NB4 (cell line): ENCODE measurements around the gene PLAC8L1.

Source experiments
- DNase-seq: peaks from one replicate; pipeline ENCODE4 v3.0.0; 2010; ENCODE audit warnings: low read depth
- H3K4me3 ChIP-seq: one replicate; pipeline ENCODE4 v1.5.1; 2011; ENCODE audit warnings: mild to moderate bottlenecking, low read depth, low read length, moderate library complexity
- MYC ChIP-seq: IDR thresholded peaks from 2 replicates; pipeline ENCODE4 v1.6.1; 2011; ENCODE audit warnings: low read depth, low read length
- POLR2A ChIP-seq: IDR thresholded peaks from 2 replicates; pipeline ENCODE4 v1.6.1; 2011; ENCODE audit warnings: mild to moderate bottlenecking; ENCODE audit not compliant: insufficient read length; ENCODE audit errors: extremely low read depth
- TF ChIP-seq, protein P1 (sequence below): IDR thresholded peaks from 2 replicates; pipeline ENCODE4 v1.6.1; 2011; ENCODE audit warnings: low read depth, low read length
- TF ChIP-seq, protein P2 (sequence below): IDR thresholded peaks from one replicate; pipeline ENCODE4 v1.5.1; 2012; ENCODE audit warnings: low read depth, low read length

Gene PLAC8L1

DNA sequence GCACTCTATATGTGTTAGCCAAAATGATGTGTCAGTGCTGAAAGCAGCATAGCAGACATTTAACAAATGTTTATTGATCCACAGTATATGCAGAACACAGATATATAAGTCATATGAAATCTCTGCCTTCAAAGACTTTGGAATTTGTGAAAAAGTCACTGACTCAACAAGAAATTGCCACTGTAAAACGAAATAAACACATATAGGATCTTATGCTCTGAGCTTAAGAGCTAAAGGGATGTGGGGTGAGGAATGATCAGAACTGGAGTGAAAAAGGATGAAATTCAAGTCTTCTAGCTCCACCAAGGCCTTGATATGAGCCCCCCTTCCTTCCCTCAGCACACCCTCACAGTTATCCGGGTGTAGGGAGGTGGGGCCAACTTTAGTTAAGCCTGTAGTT is 49.9 kb downstream of the PLAC8L1 start:
- H3K4me3 ChIP-seq, result no peak overlapping the region
- TF ChIP-seq, protein P1, sequence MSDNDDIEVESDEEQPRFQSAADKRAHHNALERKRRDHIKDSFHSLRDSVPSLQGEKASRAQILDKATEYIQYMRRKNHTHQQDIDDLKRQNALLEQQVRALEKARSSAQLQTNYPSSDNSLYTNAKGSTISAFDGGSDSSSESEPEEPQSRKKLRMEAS, result no peak
- TF ChIP-seq MYC (no peak), POLR2A (no peak)
- no peak for DNase-seq

DNA sequence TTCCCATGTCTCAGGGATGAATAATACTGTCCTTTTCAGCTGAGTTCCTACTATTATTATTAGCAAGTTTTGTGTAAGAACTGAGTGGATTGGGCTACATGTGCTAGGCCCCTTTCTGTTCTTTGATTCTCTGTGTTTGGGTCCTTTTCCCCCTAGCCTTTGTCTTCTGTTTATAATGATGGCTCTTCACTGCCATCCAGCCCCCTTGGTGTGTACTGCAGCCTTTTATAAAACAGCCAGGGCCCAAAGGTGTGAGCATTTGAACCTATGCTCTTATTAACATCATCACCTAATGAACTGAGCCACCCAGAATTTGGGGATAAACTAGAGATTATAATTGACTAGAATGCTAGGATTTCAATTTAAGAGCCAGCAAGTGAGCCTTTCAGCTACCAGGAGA is 52.6 kb downstream of the PLAC8L1 start:
- H3K4me3 ChIP-seq, result no peak overlapping the region
- DNase-seq, result peak; percentile 18
- TF ChIP-seq, protein P2, sequence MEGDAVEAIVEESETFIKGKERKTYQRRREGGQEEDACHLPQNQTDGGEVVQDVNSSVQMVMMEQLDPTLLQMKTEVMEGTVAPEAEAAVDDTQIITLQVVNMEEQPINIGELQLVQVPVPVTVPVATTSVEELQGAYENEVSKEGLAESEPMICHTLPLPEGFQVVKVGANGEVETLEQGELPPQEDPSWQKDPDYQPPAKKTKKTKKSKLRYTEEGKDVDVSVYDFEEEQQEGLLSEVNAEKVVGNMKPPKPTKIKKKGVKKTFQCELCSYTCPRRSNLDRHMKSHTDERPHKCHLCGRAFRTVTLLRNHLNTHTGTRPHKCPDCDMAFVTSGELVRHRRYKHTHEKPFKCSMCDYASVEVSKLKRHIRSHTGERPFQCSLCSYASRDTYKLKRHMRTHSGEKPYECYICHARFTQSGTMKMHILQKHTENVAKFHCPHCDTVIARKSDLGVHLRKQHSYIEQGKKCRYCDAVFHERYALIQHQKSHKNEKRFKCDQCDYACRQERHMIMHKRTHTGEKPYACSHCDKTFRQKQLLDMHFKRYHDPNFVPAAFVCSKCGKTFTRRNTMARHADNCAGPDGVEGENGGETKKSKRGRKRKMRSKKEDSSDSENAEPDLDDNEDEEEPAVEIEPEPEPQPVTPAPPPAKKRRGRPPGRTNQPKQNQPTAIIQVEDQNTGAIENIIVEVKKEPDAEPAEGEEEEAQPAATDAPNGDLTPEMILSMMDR, result peak; percentile 53
- TF ChIP-seq, protein P1, result no peak

DNA sequence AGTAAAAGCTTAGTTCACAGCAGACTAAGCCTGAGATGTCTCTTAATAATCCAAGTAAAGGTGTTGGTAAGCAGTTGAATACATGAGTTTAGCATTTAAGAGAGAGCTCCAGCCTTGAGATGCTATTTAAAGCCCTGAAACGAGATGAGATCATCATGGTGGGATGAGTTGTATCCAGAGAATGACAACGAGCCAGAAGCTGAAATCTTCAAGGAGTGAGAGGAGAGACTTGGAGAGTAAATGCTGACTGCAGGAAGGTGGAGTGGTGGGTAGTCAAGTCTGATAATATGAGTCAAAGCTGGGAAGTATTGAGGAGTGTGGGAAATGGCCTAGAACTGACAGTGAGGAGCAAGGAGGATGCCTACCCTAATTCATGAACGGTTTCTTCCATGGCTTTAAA is 53.7 kb downstream of the PLAC8L1 start:
- no peak for TF ChIP-seq POLR2A
- TF ChIP-seq, protein P1, result no peak
- no peak overlapping the region for H3K4me3 ChIP-seq
- no peak for DNase-seq

DNA sequence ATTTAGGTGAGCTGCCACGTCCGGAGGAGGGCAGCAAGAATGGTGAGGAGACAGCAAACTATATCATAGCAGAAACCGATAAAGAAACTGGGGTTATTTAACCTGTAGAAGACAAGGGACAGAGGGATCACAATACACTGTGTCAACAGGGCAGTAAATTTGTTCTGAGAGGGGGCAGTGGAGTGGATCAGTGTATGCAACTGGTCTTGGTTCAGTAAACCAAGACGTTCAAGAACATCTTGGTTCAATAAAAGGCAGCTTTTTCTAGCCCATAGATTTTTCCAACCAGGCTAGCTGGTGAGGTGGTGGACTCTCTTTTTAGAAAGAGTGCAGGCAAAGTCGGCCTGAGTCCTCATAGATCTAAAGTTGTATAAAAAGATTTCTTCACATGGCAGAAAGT is 55.3 kb downstream of the PLAC8L1 start:
- H3K4me3 ChIP-seq, result no peak overlapping the region
- TF ChIP-seq POLR2A, result no peak
- TF ChIP-seq, protein P2, result no peak
- no peak for DNase-seq

DNA sequence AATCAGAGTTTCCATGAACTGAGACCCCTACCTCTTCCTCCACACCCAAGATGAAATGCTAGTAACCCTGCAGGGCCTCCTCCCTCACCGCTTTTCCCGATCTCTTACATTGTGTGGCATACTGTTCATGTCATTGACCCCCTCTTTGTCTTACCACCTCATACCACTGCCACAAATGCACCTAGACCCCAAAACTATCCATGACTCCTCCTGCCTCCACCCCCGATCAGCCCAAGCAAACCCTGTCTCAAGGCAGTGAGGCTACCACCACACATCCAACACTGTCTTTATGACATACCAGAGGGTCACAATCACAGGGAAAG is 55.7 kb downstream of the PLAC8L1 start:
- no peak for TF ChIP-seq POLR2A
- TF ChIP-seq, protein P1, result no peak
- TF ChIP-seq, protein P2, result no peak
- no peak for TF ChIP-seq MYC

DNA sequence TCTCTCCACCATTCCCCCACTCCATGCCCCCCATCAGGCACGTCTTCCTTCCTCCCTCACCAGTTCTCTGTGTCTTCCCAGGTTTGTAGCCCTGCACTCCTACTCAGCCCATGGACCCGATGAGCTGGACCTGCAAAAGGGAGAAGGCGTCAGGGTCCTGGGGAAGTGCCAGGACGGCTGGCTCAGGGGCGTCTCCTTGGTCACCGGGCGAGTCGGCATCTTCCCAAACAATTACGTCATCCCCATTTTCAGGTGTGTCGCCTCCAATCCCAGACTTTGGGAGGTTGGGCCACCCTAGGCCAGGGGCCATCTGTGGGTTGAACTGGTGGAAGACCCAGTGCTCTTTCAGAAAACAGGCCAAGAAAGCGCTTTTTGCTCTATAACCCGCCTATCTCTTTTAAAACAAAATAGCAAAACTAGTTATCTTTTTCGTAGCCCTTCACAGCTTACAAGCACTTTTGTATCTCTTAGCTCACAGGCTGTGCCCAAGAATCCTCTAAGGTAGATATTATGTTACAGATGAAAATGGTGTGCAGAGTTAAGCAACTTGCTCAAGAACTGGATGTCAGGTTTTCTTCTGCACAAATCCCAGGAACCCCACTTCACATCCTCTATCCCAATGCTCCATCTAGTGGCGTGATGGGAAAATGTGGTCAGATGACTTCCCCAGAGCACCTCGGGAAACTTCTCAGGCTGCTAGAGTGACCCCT is 56.2 kb downstream of the PLAC8L1 start:
- TF ChIP-seq, protein P2, result peak; percentile 74
- no peak for TF ChIP-seq POLR2A
- TF ChIP-seq, protein P1, result no peak
- peak; percentile 68 for DNase-seq
- no peak overlapping the region for H3K4me3 ChIP-seq

More for the DNA sequence above, 55.7 kb downstream of the PLAC8L1 start:
- H3K4me3 ChIP-seq, result no peak overlapping the region
- no peak for DNase-seq

DNA sequence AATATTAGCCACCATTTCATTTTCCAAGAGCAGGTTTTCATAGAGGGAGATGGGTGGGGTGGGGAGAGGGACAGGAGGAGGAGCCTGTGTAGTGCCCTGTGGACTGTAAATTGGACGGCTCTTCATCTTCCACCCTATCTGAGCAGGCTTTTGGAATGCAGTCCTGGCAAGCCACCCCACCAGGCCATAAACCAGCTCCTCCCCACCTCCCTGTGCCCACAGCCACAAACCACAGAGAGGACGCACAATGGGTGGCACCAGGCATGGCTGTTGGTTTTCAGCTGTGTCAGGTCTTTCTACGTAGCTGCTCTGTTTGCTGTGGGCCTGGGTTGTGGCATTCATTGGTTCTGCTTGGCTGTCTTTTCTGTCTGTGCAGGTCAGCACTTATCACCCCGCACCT is 58.0 kb downstream of the PLAC8L1 start:
- H3K4me3 ChIP-seq, result no peak overlapping the region
- DNase-seq, result no peak
- no peak for TF ChIP-seq POLR2A
- no peak for TF ChIP-seq MYC
- TF ChIP-seq, protein P1, result no peak
- TF ChIP-seq, protein P2, result no peak
